H1 (cell line): Measurements from ENCODE around the gene CTNS. TPM values are rescaled to one million over a fixed set of nuclear protein-coding genes. Genes with fewer than 3 reads are reported as not detected.

Source experiments
- CTBP2 ChIP-seq: IDR thresholded peaks from 2 replicates; pipeline ENCODE4 v1.7.0; 2011; ENCODE audit warnings: borderline replicate concordance, mild to moderate bottlenecking, moderate library complexity, mixed read lengths, low read length; ENCODE audit not compliant: insufficient read depth, insufficient read length
- EP300 ChIP-seq, 2 experiments: IDR thresholded peaks; 1 replicate in 1 of 2; 2 replicates in 1 of 2; pipeline ENCODE4 v1.6.1; 2011 to 2012; ENCODE audit warnings: low read depth in 2 of 2, low read length in 2 of 2, mild to moderate bottlenecking in 2 of 2, borderline replicate concordance in 1 of 2, inconsistent platforms in 1 of 2, moderate library complexity in 1 of 2
- FOSL1 ChIP-seq: IDR thresholded peaks from 2 replicates; pipeline ENCODE4 v1.6.1; 2011; ENCODE audit warnings: mild to moderate bottlenecking, low read depth, low read length, moderate library complexity; ENCODE audit not compliant: insufficient read depth
- HDAC2 ChIP-seq, 2 experiments: fragments of 300-600 bp in 1 of 2; sonication (generic) in 1 of 2; IDR thresholded peaks; 2 replicates each; pipeline ENCODE4 v1.6.1; 2011 to 2012; ENCODE audit warnings: low read depth in 2 of 2, low read length in 2 of 2, mild to moderate bottlenecking in 2 of 2, moderate library complexity in 2 of 2, borderline replicate concordance in 1 of 2, inconsistent platforms in 1 of 2
- KDM5A ChIP-seq: fragments of 200-600 bp; IDR thresholded peaks from 2 replicates; pipeline ENCODE4 v1.7.1; 2012; ENCODE audit warnings: mild to moderate bottlenecking, low read length, inconsistent platforms, mixed read lengths
- NRF1 ChIP-seq: IDR thresholded peaks from 2 replicates; pipeline ENCODE4 v1.6.1; 2011; ENCODE audit warnings: mild to moderate bottlenecking, low read depth, low read length, improper control_type of control experiment
- polyA plus RNA-seq, 7 experiments: library from polyadenylated mRNA; depleted of rRNA in 3 of 7; stranded (reverse) in 5 of 7; unstranded in 2 of 7; fragments of >200 nt in 5 of 7; fragments of 200-250 nt in 2 of 7; gene quantifications; 1 replicate in 5 of 7; 2 replicates in 1 of 7; 4 replicates in 1 of 7; pipeline versions ENCODE4 v1.2.1 to v1.2.3, GENCODE V29; 2011 to 2013; ENCODE audit warnings: missing spikeins in 2 of 7, mixed read lengths in 2 of 7
- total RNA-seq: library from RNA; stranded (reverse); fragmentation: NEBNext Ultra II Directional; extraction: Animal tissue kit (Norgen Biotek cat#: 25700); gene quantifications from 2 replicates; pipeline ENCODE4 v1.2.1, GENCODE V29; 2021
- TF ChIP-seq, protein P1 (sequence below): fragments of 300-600 bp; sonication (generic); IDR thresholded peaks from 2 replicates; pipeline ENCODE4 v1.7.1; 2012; ENCODE audit warnings: low read length, moderate library complexity, mild to moderate bottlenecking, inconsistent platforms; ENCODE audit not compliant: insufficient replicate concordance
- TF ChIP-seq, protein P2 (sequence below): IDR thresholded peaks from 2 replicates; pipeline ENCODE4 v1.6.1; 2012; ENCODE audit warnings: inconsistent platforms

Gene CTNS
- total and polyA plus RNA-seq, 2 of the 8 experiments (the other 6 are each of a cell fraction or from before 2014, with no cell fraction given): 11.6 to 12.9 TPM

DNA sequence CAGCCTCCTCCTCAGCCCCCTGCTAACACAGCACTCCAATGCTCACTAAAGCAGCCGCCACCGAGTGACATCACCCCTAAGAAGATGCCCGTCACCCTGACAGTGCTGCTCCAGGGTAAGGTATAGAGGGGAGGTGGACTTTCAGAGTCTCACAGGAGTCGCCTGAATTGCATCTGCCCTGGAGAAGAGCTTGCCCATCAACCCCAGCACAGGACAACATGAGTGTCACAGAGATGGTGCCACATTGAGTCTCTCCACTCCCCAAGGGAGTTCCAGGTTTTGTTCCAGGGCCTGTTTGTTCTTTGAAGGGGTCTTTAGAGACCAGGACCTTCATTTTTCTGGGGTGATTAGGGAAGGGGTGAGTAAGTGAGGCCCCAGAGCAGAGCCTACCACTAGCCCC is 61.6 kb downstream of the CTNS start (continued):
- TF ChIP-seq, protein P1, sequence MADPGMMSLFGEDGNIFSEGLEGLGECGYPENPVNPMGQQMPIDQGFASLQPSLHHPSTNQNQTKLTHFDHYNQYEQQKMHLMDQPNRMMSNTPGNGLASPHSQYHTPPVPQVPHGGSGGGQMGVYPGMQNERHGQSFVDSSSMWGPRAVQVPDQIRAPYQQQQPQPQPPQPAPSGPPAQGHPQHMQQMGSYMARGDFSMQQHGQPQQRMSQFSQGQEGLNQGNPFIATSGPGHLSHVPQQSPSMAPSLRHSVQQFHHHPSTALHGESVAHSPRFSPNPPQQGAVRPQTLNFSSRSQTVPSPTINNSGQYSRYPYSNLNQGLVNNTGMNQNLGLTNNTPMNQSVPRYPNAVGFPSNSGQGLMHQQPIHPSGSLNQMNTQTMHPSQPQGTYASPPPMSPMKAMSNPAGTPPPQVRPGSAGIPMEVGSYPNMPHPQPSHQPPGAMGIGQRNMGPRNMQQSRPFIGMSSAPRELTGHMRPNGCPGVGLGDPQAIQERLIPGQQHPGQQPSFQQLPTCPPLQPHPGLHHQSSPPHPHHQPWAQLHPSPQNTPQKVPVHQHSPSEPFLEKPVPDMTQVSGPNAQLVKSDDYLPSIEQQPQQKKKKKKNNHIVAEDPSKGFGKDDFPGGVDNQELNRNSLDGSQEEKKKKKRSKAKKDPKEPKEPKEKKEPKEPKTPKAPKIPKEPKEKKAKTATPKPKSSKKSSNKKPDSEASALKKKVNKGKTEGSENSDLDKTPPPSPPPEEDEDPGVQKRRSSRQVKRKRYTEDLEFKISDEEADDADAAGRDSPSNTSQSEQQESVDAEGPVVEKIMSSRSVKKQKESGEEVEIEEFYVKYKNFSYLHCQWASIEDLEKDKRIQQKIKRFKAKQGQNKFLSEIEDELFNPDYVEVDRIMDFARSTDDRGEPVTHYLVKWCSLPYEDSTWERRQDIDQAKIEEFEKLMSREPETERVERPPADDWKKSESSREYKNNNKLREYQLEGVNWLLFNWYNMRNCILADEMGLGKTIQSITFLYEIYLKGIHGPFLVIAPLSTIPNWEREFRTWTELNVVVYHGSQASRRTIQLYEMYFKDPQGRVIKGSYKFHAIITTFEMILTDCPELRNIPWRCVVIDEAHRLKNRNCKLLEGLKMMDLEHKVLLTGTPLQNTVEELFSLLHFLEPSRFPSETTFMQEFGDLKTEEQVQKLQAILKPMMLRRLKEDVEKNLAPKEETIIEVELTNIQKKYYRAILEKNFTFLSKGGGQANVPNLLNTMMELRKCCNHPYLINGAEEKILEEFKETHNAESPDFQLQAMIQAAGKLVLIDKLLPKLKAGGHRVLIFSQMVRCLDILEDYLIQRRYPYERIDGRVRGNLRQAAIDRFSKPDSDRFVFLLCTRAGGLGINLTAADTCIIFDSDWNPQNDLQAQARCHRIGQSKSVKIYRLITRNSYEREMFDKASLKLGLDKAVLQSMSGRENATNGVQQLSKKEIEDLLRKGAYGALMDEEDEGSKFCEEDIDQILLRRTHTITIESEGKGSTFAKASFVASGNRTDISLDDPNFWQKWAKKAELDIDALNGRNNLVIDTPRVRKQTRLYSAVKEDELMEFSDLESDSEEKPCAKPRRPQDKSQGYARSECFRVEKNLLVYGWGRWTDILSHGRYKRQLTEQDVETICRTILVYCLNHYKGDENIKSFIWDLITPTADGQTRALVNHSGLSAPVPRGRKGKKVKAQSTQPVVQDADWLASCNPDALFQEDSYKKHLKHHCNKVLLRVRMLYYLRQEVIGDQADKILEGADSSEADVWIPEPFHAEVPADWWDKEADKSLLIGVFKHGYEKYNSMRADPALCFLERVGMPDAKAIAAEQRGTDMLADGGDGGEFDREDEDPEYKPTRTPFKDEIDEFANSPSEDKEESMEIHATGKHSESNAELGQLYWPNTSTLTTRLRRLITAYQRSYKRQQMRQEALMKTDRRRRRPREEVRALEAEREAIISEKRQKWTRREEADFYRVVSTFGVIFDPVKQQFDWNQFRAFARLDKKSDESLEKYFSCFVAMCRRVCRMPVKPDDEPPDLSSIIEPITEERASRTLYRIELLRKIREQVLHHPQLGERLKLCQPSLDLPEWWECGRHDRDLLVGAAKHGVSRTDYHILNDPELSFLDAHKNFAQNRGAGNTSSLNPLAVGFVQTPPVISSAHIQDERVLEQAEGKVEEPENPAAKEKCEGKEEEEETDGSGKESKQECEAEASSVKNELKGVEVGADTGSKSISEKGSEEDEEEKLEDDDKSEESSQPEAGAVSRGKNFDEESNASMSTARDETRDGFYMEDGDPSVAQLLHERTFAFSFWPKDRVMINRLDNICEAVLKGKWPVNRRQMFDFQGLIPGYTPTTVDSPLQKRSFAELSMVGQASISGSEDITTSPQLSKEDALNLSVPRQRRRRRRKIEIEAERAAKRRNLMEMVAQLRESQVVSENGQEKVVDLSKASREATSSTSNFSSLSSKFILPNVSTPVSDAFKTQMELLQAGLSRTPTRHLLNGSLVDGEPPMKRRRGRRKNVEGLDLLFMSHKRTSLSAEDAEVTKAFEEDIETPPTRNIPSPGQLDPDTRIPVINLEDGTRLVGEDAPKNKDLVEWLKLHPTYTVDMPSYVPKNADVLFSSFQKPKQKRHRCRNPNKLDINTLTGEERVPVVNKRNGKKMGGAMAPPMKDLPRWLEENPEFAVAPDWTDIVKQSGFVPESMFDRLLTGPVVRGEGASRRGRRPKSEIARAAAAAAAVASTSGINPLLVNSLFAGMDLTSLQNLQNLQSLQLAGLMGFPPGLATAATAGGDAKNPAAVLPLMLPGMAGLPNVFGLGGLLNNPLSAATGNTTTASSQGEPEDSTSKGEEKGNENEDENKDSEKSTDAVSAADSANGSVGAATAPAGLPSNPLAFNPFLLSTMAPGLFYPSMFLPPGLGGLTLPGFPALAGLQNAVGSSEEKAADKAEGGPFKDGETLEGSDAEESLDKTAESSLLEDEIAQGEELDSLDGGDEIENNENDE: no peak
- TF ChIP-seq HDAC2 (IDR thresholded peaks at IDR 0.05; ENCODE audit: borderline replicate concordance in 1 of 2, low read depth in 2 of 2, low read length in 2 of 2): no peak
- no peak for TF ChIP-seq FOSL1
- TF ChIP-seq, protein P2, sequence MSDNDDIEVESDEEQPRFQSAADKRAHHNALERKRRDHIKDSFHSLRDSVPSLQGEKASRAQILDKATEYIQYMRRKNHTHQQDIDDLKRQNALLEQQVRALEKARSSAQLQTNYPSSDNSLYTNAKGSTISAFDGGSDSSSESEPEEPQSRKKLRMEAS: no peak
- TF ChIP-seq KDM5A: no peak
- no peak for TF ChIP-seq EP300 (IDR thresholded peaks at IDR 0.05; ENCODE audit: borderline replicate concordance in 1 of 2, low read depth in 2 of 2, low read length in 2 of 2)
- no peak for TF ChIP-seq NRF1
- TF ChIP-seq CTBP2: no peak
